ENCODE results near the gene ADRA1B. TPM values are rescaled to one million over a fixed set of nuclear protein-coding genes. Genes with fewer than 3 reads are reported as not detected.

The ADRA1B gene
- total RNA-seq, 1 donor from 2014 or later = not detected

DNA sequence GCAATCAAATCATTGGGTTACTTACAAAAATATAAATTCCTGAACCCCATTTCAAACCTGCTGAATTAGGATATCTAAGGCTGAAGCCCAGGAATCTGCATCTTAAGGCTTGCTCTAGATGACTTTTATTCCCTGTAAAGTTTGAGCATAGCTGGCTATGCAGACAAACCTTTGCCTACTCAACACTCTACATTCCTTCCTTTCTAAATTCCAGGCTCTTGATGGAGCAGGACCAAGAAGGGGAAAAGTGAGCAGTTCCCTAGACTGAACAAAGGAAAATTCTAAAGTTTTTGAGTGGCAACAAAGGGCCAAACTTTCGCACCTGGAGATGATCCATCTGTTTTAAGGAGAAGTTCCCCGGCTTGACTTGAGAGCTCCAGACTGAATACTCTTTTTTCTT lies 9.8 kb upstream of the ADRA1B start:
- intact Hi-C loops (cut with micrococcal nuclease) = no loop called here
- peaks cover 5% of the 10 kb centered on the region for H3K4me1 Mint-ChIP-seq (ENCODE audit: low read depth)
- H3K27me3 Mint-ChIP-seq (ENCODE audit: insufficient read depth) = peaks cover 6% of the 10 kb centered on the region
- no peaks in the 10 kb centered on the region for H3K36me3 Mint-ChIP-seq (ENCODE audit: low read depth)
- DNase-seq (ENCODE audit: low spot score) = no peak
- H3K9me3 Mint-ChIP-seq = no peaks in the 10 kb centered on the region
- no peak overlapping the region for H3K4me3 Mint-ChIP-seq
- H3K27ac Mint-ChIP-seq = no peak overlapping the region

DNA sequence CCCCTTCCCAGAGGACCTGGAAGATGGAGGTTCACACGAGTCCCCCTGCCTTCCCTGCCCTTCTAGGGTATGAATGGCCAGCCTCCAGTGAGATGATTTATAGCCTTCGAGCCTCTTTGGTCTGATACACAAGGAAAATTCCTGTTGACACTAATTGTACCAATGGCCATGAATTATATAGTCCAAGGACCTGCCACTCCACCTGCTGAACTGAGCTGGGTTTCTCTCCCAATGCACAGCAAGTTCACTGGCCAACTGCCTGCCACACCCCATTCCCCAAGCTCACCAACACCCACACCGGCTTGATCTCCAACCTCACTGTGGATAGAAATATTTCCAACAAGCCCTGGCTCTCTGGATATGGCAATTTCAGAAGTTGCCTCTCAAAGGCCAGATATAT lies 9.3 kb upstream of the ADRA1B start:
- Mint-ChIP-seq H3K27ac (no peak overlapping the region), H3K9me3 (no peaks in the 10 kb centered on the region), H3K4me1 (ENCODE audit: low read depth) (peaks cover 5% of the 10 kb centered on the region), H3K36me3 (ENCODE audit: low read depth) (no peaks in the 10 kb centered on the region), H3K4me3 (no peak overlapping the region), H3K27me3 (ENCODE audit: insufficient read depth) (peaks cover 6% of the 10 kb centered on the region)
- intact Hi-C loops (cut with micrococcal nuclease) = no loop called here
- no peak for DNase-seq (ENCODE audit: low spot score)

DNA sequence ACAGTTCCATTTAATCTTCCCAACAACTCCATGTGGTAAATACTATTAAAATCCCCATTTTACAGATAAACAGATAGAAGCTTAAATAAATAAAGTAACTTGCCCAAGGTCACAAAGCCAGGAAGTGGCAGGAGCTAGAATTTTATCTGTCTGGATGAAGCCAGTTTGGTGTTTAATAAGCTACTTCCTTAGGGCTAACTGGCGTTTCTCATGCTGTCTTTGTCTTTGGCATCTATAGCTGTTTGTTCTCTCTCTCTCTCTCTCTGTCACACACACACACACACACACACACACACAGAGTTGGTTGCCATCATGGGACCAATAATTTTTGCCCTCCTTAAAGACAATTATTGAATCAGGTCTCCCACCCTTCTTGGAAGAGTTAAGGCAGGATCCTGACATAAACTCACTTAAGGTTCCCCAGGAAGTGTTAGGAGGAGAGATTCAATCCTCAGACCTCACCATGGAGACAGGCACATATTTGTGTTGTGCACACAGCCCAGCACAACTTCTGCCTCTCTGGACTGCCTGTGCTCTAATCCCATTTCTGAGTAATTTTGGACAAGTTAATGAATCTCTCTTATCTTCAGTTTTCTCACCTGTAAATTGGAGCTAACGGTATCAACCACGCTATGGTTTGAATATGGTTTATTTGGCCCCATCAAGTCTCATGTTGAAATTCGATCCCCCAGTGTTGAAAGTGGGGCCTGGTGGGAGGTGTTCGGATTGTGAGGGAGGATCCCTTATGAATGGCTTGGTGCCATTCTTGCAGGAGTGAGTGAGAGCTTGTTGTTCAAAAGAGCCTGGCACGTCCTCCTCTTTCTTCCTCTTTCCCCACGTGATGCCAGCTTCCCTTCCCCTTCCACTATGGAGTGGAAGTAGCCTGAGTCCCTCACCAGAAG lies 8.3 kb upstream of the ADRA1B start:
- DNase-seq (ENCODE audit: low spot score) = no peak
- H3K9me3 Mint-ChIP-seq = no peaks in the 10 kb centered on the region
- peaks cover 7% of the 10 kb centered on the region for H3K27me3 Mint-ChIP-seq (ENCODE audit: insufficient read depth)
- intact Hi-C loops (cut with micrococcal nuclease) = no loop called here
- H3K4me3 Mint-ChIP-seq = no peak overlapping the region
- peaks cover 5% of the 10 kb centered on the region for H3K4me1 Mint-ChIP-seq (ENCODE audit: low read depth)
- no peaks in the 10 kb centered on the region for H3K36me3 Mint-ChIP-seq (ENCODE audit: low read depth)
- H3K27ac Mint-ChIP-seq = no peak overlapping the region

DNA sequence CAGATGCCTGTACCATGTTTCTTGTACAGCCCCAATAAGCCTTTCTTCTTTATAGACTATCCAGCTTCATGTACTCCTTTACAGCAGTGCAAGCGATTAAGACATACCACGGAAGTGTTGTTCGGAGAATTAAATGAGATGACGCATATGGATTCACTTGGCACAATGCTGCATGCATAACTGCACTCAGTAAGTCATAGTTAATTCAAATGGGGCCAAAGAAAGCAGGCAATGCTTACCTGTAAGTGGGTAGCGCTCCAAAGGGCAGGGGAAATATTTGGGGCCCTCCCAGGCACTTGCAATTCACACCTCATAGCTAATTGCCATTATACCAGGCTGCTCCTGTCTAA lies 7.7 kb upstream of the ADRA1B start:
- peaks cover 11% of the 10 kb centered on the region for H3K27me3 Mint-ChIP-seq (ENCODE audit: insufficient read depth)
- H3K9me3 Mint-ChIP-seq = no peaks in the 10 kb centered on the region
- no peak overlapping the region for H3K4me3 Mint-ChIP-seq
- intact Hi-C loops (cut with micrococcal nuclease) = no loop called here
- H3K27ac Mint-ChIP-seq = no peak overlapping the region
- H3K4me1 Mint-ChIP-seq (ENCODE audit: low read depth) = peaks cover 5% of the 10 kb centered on the region
- DNase-seq (ENCODE audit: low spot score) = no peak
- no peaks in the 10 kb centered on the region for H3K36me3 Mint-ChIP-seq (ENCODE audit: low read depth)

DNA sequence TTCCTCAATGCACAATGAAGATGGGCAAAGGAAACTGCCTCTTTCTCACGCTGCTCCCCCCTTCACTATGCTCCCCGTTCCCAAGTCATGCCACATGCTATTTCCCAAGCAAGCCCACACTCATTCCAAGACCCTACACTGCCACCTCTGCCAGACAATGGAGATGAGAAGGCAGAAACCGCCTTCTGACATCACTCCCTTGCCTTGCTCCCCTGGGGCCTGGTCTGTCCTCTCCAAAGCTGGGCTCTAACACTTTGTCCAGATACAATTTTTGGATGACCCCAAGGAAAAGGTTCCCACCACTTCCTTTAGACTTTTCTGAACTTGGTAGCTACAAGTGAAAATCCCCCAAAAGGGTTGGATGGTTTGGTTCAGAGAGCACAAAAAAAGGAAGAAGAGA lies 7.2 kb upstream of the ADRA1B start:
- no peak overlapping the region for H3K27ac Mint-ChIP-seq
- no peak for DNase-seq (ENCODE audit: low spot score)
- intact Hi-C loops (cut with micrococcal nuclease) = no loop called here
- no peaks in the 10 kb centered on the region for H3K9me3 Mint-ChIP-seq
- peaks cover 5% of the 10 kb centered on the region for H3K4me1 Mint-ChIP-seq (ENCODE audit: low read depth)
- peaks cover 14% of the 10 kb centered on the region for H3K27me3 Mint-ChIP-seq (ENCODE audit: insufficient read depth)
- no peaks in the 10 kb centered on the region for H3K36me3 Mint-ChIP-seq (ENCODE audit: low read depth)
- H3K4me3 Mint-ChIP-seq = no peak overlapping the region

DNA sequence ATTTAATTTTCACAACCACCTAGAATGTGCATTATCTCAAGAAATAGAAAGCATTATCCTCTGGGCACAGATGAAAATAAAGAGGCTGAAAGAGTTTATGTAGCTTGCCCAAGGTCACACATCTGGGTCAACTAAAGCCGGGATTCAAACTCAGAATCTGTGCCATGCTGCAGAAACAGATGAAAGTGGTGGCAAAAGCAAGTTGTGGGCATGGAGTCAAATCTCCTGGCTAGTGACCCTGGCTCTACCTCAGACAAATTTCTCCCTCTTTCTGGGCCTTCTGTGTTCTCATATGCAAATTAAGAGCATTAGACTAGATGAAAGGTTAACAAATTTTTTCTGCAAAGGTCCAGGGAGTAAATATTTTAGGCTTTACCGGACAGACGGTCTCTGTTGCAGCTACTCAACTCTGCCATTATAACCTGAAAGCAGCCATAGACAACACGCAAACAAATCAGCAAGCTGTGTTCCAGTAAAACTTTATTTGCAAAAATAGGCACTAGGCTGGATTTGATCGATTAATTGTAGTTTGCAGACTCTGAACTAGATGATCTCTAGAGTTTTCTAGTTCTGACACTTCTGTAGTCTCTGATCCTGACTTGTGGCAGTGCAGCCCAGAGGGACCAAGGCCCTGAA lies 6.0 kb upstream of the ADRA1B start:
- Mint-ChIP-seq H3K27ac (no peak overlapping the region), H3K4me1 (ENCODE audit: low read depth) (peaks cover 3% of the 10 kb centered on the region), H3K36me3 (ENCODE audit: low read depth) (no peaks in the 10 kb centered on the region), H3K4me3 (no peak overlapping the region), H3K27me3 (ENCODE audit: insufficient read depth) (peaks cover 20% of the 10 kb centered on the region), H3K9me3 (no peaks in the 10 kb centered on the region)
- no peak for DNase-seq (ENCODE audit: low spot score)
- intact Hi-C loops (cut with micrococcal nuclease) = loop anchor here (10.0 kb wide), 1 partner anchor 756 kb away; no protein-coding TSS in a partner anchor

DNA sequence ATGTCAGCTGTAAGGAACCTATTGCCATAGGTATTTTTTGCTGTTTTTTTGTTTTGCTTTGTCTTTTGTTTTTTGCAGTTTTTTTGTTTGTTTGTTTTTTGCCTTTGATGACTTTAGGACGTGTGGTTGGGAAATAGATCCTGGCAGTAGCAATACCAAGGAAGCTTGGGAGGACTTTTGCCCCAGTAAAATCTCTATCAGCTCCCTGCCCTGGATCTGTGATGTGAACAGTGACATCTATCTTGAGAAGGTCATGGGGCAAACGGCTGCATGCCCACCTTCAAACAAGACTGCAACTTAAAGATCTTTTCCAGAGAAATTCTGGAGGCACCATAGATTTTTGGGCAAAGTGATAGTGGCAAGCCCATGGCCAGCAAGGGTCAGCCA lies 5.4 kb upstream of the ADRA1B start:
- DNase-seq (ENCODE audit: low spot score) = no peak
- Mint-ChIP-seq H3K4me3 (no peak overlapping the region), H3K36me3 (ENCODE audit: low read depth) (no peaks in the 10 kb centered on the region), H3K27ac (no peak overlapping the region), H3K4me1 (ENCODE audit: low read depth) (peaks cover 5% of the 10 kb centered on the region), H3K9me3 (no peaks in the 10 kb centered on the region), H3K27me3 (ENCODE audit: insufficient read depth) (peaks cover 22% of the 10 kb centered on the region)
- intact Hi-C loops (cut with micrococcal nuclease) = loop anchor here (10.0 kb wide), 1 partner anchor 756 kb away; no protein-coding TSS in a partner anchor

DNA sequence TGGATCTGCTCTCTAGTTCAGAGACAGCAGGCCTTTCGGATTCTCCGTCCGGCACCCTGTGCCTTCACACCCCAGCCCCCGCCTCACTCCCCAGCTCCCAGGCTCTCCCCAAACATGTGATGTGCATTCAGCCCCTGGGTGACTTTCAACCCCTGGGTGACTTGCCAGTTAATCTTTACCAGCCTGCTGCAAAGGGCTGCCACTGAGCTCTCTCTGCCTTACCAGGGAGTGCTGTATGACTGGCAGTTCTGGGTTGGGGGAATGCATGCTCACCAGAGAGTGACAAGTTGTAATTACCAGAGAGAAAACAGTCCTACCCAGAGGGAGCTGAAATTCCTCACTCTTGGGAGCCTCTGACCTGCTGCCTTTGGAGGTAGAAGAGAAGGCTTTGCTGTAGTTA lies 4.9 kb upstream of the ADRA1B start:
- intact Hi-C loops (cut with micrococcal nuclease) = loop anchor here (10.0 kb wide), 1 partner anchor 757 kb away; no protein-coding TSS in a partner anchor
- H3K36me3 Mint-ChIP-seq (ENCODE audit: low read depth) = no peaks in the 10 kb centered on the region
- H3K27ac Mint-ChIP-seq = no peak overlapping the region
- no peak overlapping the region for H3K4me3 Mint-ChIP-seq
- no peaks in the 10 kb centered on the region for H3K9me3 Mint-ChIP-seq
- no peak for DNase-seq (ENCODE audit: low spot score)
- H3K27me3 Mint-ChIP-seq (ENCODE audit: insufficient read depth) = peaks cover 23% of the 10 kb centered on the region
- H3K4me1 Mint-ChIP-seq (ENCODE audit: low read depth) = peaks cover 6% of the 10 kb centered on the region

DNA sequence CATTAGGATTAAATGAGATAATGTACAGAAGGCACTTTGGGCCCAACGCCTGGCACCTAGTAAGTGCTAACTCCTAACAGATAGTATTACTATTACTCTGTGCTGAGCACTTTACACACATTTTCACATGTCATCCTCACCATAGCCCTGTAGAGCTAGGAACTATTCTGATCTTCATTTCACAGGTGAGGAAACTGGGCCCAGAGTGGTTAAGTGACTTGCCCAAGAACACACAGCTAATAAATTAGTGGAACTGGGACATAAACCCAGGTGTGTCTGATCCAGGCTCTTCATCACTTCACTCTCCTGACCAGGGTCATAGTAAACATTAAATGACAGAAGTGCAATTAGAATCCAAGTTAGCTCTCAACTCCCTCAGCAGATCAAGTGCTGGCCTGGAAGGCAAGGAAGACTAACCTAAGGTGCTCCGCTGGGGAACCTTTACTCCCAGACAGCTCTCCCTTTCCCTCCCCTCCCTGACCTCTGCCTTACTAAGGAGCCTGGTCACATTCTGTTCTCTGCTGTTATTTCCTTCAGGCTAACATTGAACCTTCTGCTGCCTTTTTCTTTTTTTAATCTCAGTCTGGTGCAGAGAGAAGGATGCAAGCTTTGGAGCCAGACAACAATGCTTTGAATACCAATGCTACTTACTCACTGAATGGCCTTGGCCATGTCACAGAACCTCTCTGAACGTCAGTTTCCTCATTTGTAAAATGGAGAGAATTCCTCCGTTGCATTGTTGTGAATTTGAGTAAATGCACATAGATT lies 4.1 kb upstream of the ADRA1B start:
- Mint-ChIP-seq H3K36me3 (ENCODE audit: low read depth) (no peaks in the 10 kb centered on the region), H3K4me1 (ENCODE audit: low read depth) (peaks cover 9% of the 10 kb centered on the region), H3K4me3 (no peak overlapping the region), H3K27ac (no peak overlapping the region), H3K9me3 (no peaks in the 10 kb centered on the region), H3K27me3 (ENCODE audit: insufficient read depth) (peaks cover 27% of the 10 kb centered on the region)
- DNase-seq (ENCODE audit: low spot score) = no peak
- intact Hi-C loops (cut with micrococcal nuclease) = loop anchor here (10.0 kb wide), 1 partner anchor 757 kb away; no protein-coding TSS in a partner anchor

DNA sequence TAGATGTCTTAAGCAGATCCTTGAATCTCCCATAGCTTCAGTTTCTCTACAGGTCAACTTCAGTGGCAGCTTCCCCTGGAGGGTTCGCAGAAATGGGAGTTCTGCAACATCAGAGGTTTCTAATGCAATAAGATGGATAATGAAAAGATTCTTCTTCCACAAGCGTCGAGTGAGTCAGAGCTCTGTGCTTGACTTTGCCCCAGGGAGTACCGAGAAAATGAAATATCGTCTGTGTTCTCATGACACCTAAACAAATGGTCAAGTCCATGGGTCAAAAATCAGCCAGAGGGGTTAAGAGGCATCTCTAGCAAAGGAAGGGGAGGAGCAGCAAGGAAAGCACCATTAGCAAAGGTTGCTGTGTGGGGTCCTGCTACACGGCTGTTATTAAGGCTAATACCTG lies 3.2 kb upstream of the ADRA1B start:
- Mint-ChIP-seq H3K4me3 (no peak overlapping the region), H3K27ac (no peak overlapping the region), H3K27me3 (ENCODE audit: insufficient read depth) (peaks cover 35% of the 10 kb centered on the region), H3K9me3 (no peaks in the 10 kb centered on the region), H3K4me1 (ENCODE audit: low read depth) (peaks cover 11% of the 10 kb centered on the region), H3K36me3 (ENCODE audit: low read depth) (no peaks in the 10 kb centered on the region)
- no peak for DNase-seq (ENCODE audit: low spot score)
- intact Hi-C loops (cut with micrococcal nuclease) = loop anchor here (10.0 kb wide), 1 partner anchor 758 kb away; no protein-coding TSS in a partner anchor

DNA sequence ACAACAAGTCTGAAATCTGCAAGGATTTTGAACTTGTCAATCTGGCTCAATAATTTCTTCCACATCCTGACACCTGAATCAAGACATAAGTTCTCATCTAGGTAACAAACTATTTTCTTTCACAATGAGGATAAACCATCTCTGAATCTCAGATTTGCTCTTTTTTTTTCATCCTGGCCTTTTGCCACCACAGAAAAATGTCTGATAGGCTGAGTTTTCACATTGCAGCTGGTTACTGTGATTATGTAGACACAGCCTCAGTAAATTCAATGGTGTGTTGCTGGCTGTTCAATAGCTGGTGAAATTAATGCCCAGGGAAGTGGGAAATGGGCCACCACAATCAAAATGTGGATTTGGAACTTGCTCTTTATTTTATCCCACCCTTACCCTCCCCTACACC lies 2.8 kb upstream of the ADRA1B start:
- H3K27ac Mint-ChIP-seq = no peak overlapping the region
- intact Hi-C loops (cut with micrococcal nuclease) = loop anchor here (10.0 kb wide), 1 partner anchor 759 kb away; no protein-coding TSS in a partner anchor
- no peak overlapping the region for H3K4me3 Mint-ChIP-seq
- H3K27me3 Mint-ChIP-seq (ENCODE audit: insufficient read depth) = peaks cover 37% of the 10 kb centered on the region
- no peak for DNase-seq (ENCODE audit: low spot score)
- H3K9me3 Mint-ChIP-seq = no peaks in the 10 kb centered on the region
- no peaks in the 10 kb centered on the region for H3K36me3 Mint-ChIP-seq (ENCODE audit: low read depth)
- H3K4me1 Mint-ChIP-seq (ENCODE audit: low read depth) = peaks cover 11% of the 10 kb centered on the region

DNA sequence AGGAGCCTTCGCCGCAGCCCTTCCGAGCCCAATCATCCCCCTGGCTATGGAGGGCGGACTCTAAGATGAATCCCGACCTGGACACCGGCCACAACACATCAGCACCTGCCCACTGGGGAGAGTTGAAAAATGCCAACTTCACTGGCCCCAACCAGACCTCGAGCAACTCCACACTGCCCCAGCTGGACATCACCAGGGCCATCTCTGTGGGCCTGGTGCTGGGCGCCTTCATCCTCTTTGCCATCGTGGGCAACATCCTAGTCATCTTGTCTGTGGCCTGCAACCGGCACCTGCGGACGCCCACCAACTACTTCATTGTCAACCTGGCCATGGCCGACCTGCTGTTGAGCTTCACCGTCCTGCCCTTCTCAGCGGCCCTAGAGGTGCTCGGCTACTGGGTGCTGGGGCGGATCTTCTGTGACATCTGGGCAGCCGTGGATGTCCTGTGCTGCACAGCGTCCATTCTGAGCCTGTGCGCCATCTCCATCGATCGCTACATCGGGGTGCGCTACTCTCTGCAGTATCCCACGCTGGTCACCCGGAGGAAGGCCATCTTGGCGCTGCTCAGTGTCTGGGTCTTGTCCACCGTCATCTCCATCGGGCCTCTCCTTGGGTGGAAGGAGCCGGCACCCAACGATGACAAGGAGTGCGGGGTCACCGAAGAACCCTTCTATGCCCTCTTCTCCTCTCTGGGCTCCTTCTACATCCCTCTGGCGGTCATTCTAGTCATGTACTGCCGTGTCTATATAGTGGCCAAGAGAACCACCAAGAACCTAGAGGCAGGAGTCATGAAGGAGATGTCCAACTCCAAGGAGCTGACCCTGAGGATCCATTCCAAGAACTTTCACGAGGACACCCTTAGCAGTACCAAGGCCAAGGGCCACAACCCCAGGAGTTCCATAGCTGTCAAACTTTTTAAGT lies 819 bp downstream of the ADRA1B start:
- Mint-ChIP-seq H3K9me3 (no peaks in the 10 kb centered on the region), H3K36me3 (ENCODE audit: low read depth) (no peaks in the 10 kb centered on the region), H3K27me3 (ENCODE audit: insufficient read depth) (peaks cover 43% of the 10 kb centered on the region), H3K4me1 (ENCODE audit: low read depth) (peaks cover 11% of the 10 kb centered on the region), H3K4me3 (peak overlapping the region; percentile 53), H3K27ac (no peak overlapping the region)
- intact Hi-C loops (cut with micrococcal nuclease) = loop anchor here (1.0 to 10.0 kb wide), 3 partner anchors 473 to 762 kb away; no protein-coding TSS in a partner anchor
- no peak for DNase-seq (ENCODE audit: low spot score)

Measured in activated T-helper 1 cell treated with anti-CD3 and anti-CD28 coated beads, Interleukin-12 subunit alpha, Interleukin-12 subunit beta, Interleukin-2, Interleukin-4 antibody, amounts not matched to agents 30 ng/mL and 10 ng/mL and 1 ng/mL, durations not matched to agents 14 hours and 24 hours and 36 hours (primary cell).